NT2/D1 (cell line): Measurements from ENCODE around the gene EFCAB8.

Experiments used
- SUZ12 ChIP-seq: IDR thresholded peaks from 2 replicates; pipeline ENCODE4 v1.6.1; 2011; ENCODE audit not compliant: insufficient read length, insufficient read depth; ENCODE audit errors: extremely low read depth
- YY1 ChIP-seq: IDR thresholded peaks from 2 replicates; pipeline ENCODE4 v1.6.1; 2011; ENCODE audit not compliant: insufficient read length, insufficient read depth
- ZNF274 ChIP-seq: IDR thresholded peaks from 2 replicates; pipeline ENCODE4 v1.6.1; 2011; ENCODE audit warnings: mild to moderate bottlenecking, low read depth, low read length

DNA sequence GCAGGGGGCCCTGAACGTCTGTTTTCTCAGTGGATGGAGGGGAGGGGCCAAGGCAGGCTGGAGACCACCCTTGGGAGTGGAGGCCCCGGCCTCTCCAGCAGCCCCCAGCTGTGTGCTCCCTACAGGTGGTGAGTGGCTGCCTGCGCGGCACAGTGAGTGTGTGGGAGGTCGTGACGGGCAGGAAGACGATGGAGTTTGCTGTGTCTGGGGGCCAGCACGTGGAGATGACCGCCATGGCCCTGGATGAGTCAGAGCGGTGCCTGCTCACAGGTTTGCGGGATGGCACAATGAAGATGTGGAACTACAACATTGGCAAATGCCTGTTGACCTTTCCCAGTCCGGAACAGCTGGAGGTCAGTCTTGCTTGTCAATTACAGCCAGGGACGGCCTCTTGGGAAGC lies 52.6 kb downstream of the EFCAB8 start:
- TF ChIP-seq SUZ12, result no peak
- TF ChIP-seq ZNF274, result no peak
- no peak for TF ChIP-seq YY1
